K562 (cell line): Measurements from ENCODE around the gene RITA1. TPM values are rescaled to one million over a fixed set of nuclear protein-coding genes. Genes with fewer than 3 reads are reported as not detected.

Source experiments
- CTBP1 ChIP-seq: fragments of 450-650 bp; IDR thresholded peaks from 2 replicates; pipeline ENCODE4 v1.6.1; 2016; ENCODE audit warnings: borderline replicate concordance
- KLF13 ChIP-seq: fragments of 450-650 bp; IDR thresholded peaks from 2 replicates; pipeline ENCODE4 v1.6.1; 2016; ENCODE audit warnings: missing genetic modification characterization, low read depth, mild to moderate bottlenecking, missing compliant biosample characterization, moderate library complexity, borderline replicate concordance
- KLF6 ChIP-seq: fragments of 250-450 bp; sonication (Bioruptor Pico); IDR thresholded peaks from 2 replicates; pipeline ENCODE4 v1.4.0; 2020; ENCODE audit warnings: mild to moderate bottlenecking, moderate library complexity, borderline replicate concordance
- MTA3 ChIP-seq: fragments of 450-650 bp; formaldehyde crosslinking; IDR thresholded peaks from 2 replicates; pipeline ENCODE4 v1.6.1; 2017; ENCODE audit warnings: mild to moderate bottlenecking, borderline replicate concordance
- MXI1 ChIP-seq: IDR thresholded peaks from 2 replicates; pipeline ENCODE4 v1.6.1; 2011; ENCODE audit warnings: low read depth, mild to moderate bottlenecking, improper control_type of control experiment, low read length
- PHF21A ChIP-seq: fragments of 450-650 bp; IDR thresholded peaks from 2 replicates; pipeline ENCODE4 v1.6.1; 2017; ENCODE audit warnings: low read depth, borderline replicate concordance
- SLC30A9 ChIP-seq: fragments of 250-450 bp; sonication (Bioruptor Pico); IDR thresholded peaks from 2 replicates; pipeline ENCODE4 v1.8.0; 2022; ENCODE audit warnings: mild to moderate bottlenecking, moderate library complexity
- ZNF12 ChIP-seq: sonication (generic); formaldehyde crosslinking; IDR thresholded peaks from 2 replicates; pipeline ENCODE4 v1.4.0; 2020; ENCODE audit warnings: mild to moderate bottlenecking, missing genetic modification reagents
- ZNF41 ChIP-seq: fragments of 250-450 bp; sonication (Bioruptor Pico); conservative IDR thresholded peaks from 2 replicates; pipeline ENCODE4 v1.4.0; 2020; ENCODE audit warnings: mild to moderate bottlenecking
- ZNF668 ChIP-seq: fragments of 250-450 bp; sonication (Bioruptor Pico); IDR thresholded peaks from 2 replicates; pipeline ENCODE4 v1.8.0; 2022; ENCODE audit warnings: mild to moderate bottlenecking, inconsistent platforms
- ZNF780A ChIP-seq: fragments of 250-450 bp; sonication (Bioruptor Pico); IDR thresholded peaks from 2 replicates; pipeline ENCODE4 v1.5.0; 2021; ENCODE audit warnings: mild to moderate bottlenecking
- polyA plus RNA-seq, 8 experiments: library from polyadenylated mRNA; depleted of rRNA in 4 of 8; stranded (reverse) in 5 of 8; unstranded in 3 of 8; fragments of >200 nt; fragmentation: Nextera tagmentation in 2 of 8; fragmentation: Illumina TruSeq in 1 of 8; extraction: Ambion mirVana in 2 of 8; extraction: Trizol in 1 of 8; gene quantifications; 2 replicates each; pipeline versions ENCODE4 v1.2.1 to v1.2.3, GENCODE V29; 2011 to 2014; ENCODE audit warnings: inconsistent platforms in 1 of 8, missing spikeins in 1 of 8
- total RNA-seq, 7 experiments: library from RNA; depleted of rRNA in 6 of 7; stranded (reverse); fragments of >200 nt in 6 of 7; fragmentation: Illumina TruSeq in 2 of 7; extraction: Trizol in 2 of 7; gene quantifications; 2 replicates each; pipeline versions ENCODE4 v1.2.1 to v1.2.3, GENCODE V29; 2011 to 2021; ENCODE audit warnings: low replicate concordance in 1 of 7
- TF ChIP-seq, protein P1 (sequence below): sonication (generic); formaldehyde crosslinking; IDR thresholded peaks from 2 replicates; pipeline ENCODE4 v1.8.1; 2023; ENCODE audit warnings: missing genetic modification reagents, mild to moderate bottlenecking, borderline replicate concordance
- TF ChIP-seq, protein P2 (sequence below), 2 experiments: fragments of 450-650 bp in 1 of 2; sonication (generic) in 1 of 2; formaldehyde crosslinking in 1 of 2; IDR thresholded peaks; 2 replicates each; pipeline versions ENCODE4 v1.7.1 to v1.9.0; 2016 to 2022; ENCODE audit warnings: inconsistent platforms in 1 of 2, mild to moderate bottlenecking in 1 of 2, missing genetic modification reagents in 1 of 2

The RITA1 gene
- total and polyA plus RNA-seq, 9 of the 15 experiments (the other 6 are each of a cell fraction or from before 2014, with no cell fraction given): 2.8 to 40.4 (median 18.0) TPM

DNA sequence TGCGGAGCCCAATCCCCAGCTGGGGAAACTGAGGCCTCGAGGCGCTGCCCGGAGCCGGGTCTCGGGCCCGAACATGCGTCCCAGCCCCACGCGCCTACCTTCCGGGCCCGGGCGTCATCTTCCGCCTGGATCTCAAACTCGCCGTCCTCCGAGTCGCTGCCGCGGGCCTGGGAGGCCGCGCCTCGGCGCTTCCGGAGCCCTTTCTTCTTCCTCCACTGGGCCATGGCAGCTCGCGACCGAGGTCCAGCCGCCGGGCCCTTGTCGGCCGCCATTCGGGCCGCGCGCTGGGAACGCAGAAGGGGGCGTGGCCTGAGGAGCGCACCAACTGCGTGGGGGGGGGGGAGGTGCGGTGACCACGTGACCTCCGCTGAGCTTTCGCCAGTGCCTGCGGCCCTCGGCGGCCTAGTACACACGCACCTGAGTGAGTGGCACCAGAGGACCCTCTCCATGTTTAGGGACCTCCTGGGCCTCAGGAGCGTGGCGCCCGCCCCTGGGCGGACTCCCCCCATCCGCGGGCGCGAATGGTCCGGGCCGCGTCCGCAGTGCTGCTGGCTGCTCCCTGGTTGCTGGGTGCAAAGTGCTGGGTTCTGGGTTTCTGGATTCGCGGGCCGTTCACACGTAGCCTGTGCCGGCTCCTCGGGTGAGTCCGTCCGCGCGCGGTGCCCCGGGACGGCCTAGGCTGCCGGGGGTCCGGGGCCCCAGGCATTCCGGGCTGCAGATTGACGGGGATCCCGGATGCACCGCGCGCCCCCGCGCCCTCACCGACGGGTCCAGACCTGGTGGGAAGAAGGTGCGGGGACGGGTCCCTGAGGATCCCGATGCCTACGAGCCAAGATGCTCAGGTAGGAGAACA, at the start of gene RITA1, which contains the start of gene DDX54 (continued):
- TF ChIP-seq PHF21A (peak; percentile 40; the same call in 1 of the 2 replicates), ZNF12 (CRISPR knock-in tag) (no peak), MXI1 (no peak), MTA3 (0 out of 2 replicates have a peak, but pooled peaks have one; percentile 60), ZNF41 (CRISPR knock-in tag) (no peak), KLF6 (CRISPR knock-in tag) (no peak), SLC30A9 (no peak), KLF13 (tag) (peak; percentile 89), ZNF668 (CRISPR knock-in tag) (no peak), ZNF780A (CRISPR knock-in tag) (no peak), CTBP1 (peak; percentile 68)
- TF ChIP-seq, protein P1, sequence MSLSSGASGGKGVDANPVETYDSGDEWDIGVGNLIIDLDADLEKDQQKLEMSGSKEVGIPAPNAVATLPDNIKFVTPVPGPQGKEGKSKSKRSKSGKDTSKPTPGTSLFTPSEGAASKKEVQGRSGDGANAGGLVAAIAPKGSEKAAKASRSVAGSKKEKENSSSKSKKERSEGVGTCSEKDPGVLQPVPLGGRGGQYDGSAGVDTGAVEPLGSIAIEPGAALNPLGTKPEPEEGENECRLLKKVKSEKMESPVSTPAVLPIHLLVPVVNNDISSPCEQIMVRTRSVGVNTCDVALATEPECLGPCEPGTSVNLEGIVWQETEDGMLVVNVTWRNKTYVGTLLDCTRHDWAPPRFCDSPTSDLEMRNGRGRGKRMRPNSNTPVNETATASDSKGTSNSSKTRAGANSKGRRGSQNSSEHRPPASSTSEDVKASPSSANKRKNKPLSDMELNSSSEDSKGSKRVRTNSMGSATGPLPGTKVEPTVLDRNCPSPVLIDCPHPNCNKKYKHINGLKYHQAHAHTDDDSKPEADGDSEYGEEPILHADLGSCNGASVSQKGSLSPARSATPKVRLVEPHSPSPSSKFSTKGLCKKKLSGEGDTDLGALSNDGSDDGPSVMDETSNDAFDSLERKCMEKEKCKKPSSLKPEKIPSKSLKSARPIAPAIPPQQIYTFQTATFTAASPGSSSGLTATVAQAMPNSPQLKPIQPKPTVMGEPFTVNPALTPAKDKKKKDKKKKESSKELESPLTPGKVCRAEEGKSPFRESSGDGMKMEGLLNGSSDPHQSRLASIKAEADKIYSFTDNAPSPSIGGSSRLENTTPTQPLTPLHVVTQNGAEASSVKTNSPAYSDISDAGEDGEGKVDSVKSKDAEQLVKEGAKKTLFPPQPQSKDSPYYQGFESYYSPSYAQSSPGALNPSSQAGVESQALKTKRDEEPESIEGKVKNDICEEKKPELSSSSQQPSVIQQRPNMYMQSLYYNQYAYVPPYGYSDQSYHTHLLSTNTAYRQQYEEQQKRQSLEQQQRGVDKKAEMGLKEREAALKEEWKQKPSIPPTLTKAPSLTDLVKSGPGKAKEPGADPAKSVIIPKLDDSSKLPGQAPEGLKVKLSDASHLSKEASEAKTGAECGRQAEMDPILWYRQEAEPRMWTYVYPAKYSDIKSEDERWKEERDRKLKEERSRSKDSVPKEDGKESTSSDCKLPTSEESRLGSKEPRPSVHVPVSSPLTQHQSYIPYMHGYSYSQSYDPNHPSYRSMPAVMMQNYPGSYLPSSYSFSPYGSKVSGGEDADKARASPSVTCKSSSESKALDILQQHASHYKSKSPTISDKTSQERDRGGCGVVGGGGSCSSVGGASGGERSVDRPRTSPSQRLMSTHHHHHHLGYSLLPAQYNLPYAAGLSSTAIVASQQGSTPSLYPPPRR (CRISPR knock-in tag): no peak
- TF ChIP-seq, protein P2, sequence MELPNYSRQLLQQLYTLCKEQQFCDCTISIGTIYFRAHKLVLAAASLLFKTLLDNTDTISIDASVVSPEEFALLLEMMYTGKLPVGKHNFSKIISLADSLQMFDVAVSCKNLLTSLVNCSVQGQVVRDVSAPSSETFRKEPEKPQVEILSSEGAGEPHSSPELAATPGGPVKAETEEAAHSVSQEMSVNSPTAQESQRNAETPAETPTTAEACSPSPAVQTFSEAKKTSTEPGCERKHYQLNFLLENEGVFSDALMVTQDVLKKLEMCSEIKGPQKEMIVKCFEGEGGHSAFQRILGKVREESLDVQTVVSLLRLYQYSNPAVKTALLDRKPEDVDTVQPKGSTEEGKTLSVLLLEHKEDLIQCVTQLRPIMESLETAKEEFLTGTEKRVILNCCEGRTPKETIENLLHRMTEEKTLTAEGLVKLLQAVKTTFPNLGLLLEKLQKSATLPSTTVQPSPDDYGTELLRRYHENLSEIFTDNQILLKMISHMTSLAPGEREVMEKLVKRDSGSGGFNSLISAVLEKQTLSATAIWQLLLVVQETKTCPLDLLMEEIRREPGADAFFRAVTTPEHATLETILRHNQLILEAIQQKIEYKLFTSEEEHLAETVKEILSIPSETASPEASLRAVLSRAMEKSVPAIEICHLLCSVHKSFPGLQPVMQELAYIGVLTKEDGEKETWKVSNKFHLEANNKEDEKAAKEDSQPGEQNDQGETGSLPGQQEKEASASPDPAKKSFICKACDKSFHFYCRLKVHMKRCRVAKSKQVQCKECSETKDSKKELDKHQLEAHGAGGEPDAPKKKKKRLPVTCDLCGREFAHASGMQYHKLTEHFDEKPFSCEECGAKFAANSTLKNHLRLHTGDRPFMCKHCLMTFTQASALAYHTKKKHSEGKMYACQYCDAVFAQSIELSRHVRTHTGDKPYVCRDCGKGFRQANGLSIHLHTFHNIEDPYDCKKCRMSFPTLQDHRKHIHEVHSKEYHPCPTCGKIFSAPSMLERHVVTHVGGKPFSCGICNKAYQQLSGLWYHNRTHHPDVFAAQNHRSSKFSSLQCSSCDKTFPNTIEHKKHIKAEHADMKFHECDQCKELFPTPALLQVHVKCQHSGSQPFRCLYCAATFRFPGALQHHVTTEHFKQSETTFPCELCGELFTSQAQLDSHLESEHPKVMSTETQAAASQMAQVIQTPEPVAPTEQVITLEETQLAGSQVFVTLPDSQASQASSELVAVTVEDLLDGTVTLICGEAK (IDR thresholded peaks at IDR 0.05): no peak
- TF ChIP-seq, protein P2 (CRISPR knock-in tag; IDR thresholded peaks at IDR 0.05): no peak
